ENCODE data around the gene TPO.

Gene TPO

DNA sequence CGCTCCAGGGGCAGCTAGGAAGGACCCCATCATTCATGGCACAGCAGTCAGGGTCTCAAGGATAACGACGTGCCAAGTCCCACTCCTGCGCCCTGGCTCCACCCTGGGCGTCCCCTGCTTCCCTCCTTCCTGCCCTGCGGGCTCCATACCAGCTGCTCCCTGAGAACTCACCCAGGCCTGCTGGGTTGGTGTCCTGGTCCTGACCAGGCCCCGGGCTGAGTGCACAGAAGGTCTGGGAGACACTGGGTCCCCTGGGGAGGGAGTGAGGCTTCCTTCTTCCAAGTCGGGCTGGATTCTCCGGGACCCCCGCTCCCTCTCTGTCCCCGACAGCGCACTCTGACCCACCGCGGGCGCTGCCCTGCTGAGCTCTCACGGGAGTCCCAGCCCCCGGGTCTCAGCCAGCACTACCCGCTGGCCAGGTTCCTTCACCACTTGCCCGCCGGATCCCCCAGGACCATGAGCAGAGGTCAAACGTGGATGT lies 170.8 kb downstream of the TPO start:
- DNase-seq (ENCODE audit: low read depth in 2 of 2), result no peak

DNA sequence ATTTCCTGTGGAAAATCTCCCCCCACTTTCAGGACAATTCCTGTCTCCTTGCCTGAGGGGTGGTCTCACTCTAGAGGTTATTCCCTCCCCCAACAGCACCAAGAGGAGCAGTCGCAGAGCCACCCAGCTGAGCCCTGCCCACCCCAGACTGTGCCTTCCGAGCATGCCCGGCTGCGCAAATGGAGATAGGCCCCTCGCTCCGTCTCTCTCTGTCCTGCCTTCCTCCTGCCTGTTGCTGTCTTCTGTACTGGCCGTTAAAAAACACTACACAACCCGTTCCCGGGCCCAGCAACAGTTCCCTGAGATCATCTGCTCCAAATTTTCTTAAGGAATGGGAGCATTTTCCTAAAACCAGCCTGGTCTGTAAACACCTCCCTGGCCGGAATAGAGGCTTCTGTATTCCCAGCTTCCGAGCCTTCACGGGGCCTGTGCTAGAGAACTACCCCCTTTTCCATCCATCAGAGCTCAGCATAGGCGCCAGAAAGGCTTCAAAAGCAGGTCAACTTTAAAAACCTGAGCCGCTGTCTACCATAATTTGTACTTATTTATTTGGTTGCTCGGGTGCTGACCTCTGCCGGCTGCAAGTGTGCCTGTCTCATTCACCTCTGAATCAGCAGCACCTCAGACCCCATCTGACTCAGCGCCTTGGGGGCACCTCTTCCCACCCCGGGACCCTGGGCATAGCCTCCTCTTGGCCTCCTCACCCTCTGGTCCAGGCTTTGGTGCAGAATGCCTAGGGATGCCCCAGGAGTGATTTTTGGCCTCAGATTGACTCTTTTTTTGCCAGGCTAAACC lies 171.6 kb downstream of the TPO start:
- no peak for DNase-seq (ENCODE audit: low read depth in 2 of 2)

DNA sequence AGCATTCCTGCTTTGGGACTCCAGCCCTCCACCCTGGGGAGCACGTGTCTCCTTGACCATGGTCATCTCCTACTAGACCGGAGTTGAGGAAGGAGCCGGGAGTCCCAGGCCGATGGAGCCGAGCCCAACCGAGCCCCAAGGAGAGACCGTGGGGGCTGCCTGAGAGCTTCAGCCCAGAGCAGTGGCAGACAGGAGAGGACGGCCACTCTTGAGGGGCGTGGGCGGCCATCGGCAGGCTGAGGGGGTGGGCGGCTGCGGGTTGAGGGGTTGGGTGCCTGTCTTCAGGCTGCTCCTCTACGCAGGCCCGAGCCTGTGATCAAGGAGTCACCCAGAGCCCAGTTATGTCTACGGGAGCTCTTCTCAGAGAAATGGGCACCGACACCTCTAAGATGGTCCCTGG lies 172.4 kb downstream of the TPO start:
- no peak for DNase-seq (ENCODE audit: low read depth in 2 of 2)

DNA sequence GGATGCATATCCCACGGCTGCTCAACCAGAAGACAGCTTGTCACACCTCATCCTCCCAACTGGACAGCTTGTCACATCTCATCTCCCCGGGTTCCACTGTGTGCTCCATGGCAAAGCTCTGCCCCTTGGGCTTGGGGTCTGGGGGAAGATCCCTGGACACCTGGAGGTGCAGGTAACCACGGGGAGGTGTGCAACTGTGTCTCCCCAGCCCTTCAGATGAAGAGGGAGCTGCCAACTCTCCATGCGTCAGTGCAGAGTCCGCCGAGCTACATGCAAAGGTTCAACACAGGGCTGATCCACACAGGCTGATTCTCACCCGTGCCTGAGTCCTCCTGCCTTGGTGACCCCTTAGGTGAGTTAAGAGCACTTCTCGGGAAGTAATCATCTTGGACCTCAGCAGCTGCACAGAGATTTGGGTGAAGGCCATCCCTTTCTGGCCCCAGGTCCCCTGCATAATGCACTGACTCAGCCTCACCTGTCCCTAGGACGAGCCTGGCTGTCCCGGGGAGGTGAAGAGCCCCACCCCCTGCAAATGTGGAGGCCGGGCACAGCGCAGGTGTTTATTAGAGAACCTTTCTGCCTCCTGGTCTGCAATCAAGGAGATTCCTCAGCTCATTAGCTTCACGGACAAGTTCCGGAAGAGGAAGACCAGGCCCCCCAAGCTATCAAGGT lies 173.1 kb downstream of the TPO start:
- no peak for DNase-seq (ENCODE audit: low read depth in 2 of 2)

DNA sequence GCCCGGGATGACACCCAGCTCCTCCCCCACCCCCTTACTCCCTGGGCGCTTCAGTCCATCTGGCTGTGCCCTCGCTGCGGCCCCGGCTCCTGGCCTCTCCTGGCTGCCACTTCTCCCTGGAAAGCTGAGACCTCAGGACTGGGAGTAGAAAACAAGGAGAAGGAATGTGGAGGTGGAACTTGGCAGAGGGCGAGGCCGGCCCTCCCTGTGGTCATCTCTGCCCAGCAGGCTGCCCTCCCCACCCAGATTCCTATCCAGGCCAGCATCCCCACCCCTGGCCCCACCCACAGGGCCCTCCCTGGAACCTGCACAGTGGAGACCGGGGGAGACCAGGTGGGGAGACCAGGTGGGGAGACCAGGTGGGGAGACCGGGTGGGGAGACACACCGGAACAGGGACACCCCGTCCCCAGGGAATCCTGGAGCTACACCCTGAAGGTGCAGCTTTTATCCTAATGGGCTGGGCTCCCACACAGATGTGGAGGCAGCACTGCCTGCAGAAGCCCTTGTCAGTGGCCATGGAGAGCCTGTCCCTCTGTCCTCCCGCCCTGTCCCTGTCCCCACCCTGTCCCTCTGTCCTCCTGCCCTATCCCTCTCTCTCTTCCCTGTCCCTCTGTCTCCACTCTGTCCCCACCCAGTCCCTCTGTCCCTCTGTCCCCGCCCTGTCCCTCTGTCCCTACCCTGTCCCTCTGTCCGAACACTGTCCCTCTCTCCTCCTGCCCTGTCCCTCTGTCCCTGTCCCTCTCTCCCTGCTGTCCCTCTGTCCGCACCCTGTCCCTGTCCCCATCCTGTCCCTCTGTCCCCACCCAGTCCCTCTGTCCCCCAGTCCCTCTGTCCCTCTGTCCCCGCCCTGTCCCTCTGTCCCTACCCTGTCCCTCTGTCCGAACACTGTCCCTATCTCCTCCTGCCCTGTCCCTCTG lies 173.9 kb downstream of the TPO start:
- no peak for DNase-seq (ENCODE audit: low read depth in 2 of 2)

DNA sequence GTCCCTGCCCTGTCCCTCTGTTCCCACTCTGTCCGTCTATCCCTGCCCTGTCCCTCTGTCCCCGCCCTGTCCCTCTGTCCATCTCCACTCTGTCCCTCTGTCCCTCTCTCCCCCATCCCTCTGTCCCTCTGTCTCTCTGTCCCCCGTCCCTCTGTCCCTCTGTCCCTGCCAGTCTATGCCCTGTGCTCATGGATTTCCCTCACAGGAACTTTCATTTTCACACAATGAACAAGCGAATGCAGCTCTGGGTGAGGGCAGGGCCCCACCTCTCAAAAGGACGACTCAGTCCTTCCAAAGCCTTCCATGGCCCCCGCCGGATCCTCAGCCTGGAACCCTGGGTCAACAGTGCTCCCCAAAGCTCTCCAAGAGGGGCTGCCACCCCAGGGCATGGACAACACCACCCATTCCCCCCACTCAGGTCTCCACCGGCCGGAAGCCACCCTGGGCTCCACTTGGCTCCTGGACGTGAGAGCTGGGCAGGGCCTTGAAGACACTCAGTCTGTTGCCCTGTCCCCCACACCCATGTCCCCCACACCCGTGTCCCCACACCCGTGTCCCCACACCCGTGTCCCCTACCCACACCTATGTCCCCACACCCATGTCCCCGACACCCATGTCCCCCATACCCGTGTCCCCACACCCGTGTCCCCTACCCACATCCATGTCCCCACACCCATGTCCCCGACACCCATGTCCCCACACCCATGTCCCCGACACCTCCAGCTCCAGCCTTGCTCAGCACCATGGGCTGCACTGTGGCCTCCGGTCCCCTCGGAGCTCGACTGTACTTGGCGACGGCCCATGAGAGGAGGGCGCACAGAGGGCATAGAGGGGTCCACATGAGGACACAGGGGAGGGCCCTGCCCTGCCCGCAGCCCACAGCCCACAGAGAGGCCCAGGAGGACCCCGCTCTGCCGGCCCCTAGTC lies 175.1 kb downstream of the TPO start:
- DNase-seq (ENCODE audit: low read depth in 2 of 2), result no peak

- DNase-seq (ENCODE audit: low read depth in 2 of 2), result no peak
These were observed 175.8 kb downstream of the TPO start for GRCh38 chr2:1588978-1589621.

DNA sequence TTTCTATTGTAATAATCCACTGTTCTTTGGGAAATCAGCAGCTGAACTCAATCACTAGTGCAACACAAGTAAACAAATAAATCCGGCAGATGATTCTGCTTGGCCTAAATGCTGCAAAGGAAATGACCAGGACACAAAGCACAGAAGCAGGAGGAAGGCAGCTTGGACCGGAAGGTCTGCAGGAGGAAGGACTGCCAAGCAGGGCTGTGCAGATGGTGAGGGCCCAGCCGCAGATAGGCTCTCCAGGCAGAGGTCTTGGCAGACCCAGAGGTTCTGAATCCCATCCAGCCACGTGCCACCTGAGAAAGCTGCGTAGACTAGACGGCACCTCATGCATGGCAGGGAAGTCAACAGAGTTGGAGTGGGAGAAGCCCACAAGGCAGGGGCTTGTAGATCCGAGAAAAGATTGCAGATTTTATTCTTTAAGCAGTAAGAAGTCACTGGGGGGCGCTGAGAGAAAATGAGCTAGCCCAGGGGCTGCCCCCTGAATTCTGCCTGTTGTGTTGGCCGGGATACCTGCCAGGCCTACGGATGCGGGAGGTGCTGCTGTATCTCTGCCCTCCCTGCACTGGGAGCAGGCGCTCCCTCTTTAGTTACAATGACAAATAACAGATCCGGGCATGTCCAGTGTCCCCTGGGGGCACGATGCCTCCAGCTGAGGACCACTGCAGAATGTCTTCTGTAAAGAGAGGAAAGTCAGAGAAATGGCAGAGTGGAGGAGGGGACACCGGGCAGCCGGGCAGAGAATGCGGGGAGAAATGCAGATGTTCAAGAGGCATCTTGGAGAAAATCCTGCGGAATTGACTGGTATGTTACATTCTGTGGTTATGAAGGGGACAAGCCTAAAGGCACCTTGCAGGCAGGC lies 177.6 kb downstream of the TPO start:
- DNase-seq (ENCODE audit: low read depth in 2 of 2), result no peak

DNA sequence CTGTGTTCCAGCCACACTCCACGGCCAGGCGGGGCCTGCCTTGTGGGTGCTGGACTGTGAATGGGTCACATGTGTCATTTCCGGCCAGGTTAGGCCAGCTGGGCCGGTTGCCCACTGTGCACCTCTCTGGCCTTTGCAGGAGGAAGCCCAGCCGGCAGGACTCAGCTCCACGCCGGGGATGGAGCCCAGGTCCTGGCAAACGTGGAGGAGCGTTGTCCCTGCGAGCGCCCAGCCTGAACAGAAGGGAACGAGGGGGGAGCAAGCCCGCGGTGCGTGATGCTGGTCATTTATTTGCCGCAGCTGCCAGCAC lies 178.2 kb downstream of the TPO start:
- no peak for DNase-seq (ENCODE audit: low read depth in 2 of 2)

Measured in fibroblast of skin of left biceps (primary cell).